DMS79 (cell line): ENCODE data around the gene NLGN2.

Source experiments
- DNase-seq: peaks from one replicate; lab custom pipeline; 2025; lab: John Stamatoyannopoulos, UW

Gene NLGN2

GRCh38 chr17:7437950-7438614, 30.4 kb downstream of the NLGN2 start:
- DNase-seq, result no peak

- no peak for DNase-seq
These were observed 31.2 kb downstream of the NLGN2 start for GRCh38 chr17:7438656-7439460.

GRCh38 chr17:7439462-7440112, 31.9 kb downstream of the NLGN2 start, which contains the start of gene FGF11:
Gene FGF11, plus strand, starts transcription at chr17:7439512. Its CDS starts 109 bp downstream, at chr17:7439621.
- no peak for DNase-seq

GRCh38 chr17:7440113-7440833, 32.6 kb downstream of the NLGN2 start:
- DNase-seq, result peak; percentile 67

GRCh38 chr17:7440834-7441195, 33.2 kb downstream of the NLGN2 start:
- no peak for DNase-seq

- DNase-seq, result no peak
These were observed 33.6 kb downstream of the NLGN2 start for GRCh38 chr17:7441266-7441665.

- DNase-seq, result no peak
These were observed 34.5 kb downstream of the NLGN2 start for GRCh38 chr17:7442142-7442541.

- no peak for DNase-seq
These were observed 36.1 kb downstream of the NLGN2 start for GRCh38 chr17:7443499-7444485.

- DNase-seq, result peak; percentile 12
These were observed 37.3 kb downstream of the NLGN2 start, which contains the start of gene CHRNB1 for GRCh38 chr17:7444682-7445618. Gene CHRNB1, plus strand, starts transcription at chr17:7445061. Its CDS starts 67 bp downstream, at chr17:7445128.

GRCh38 chr17:7445619-7445968, 37.9 kb downstream of the NLGN2 start:
- peak; percentile 39 for DNase-seq

- no peak for DNase-seq
These were observed 40.8 kb downstream of the NLGN2 start for GRCh38 chr17:7448461-7448860.

- no peak for DNase-seq
These were observed 52.4 kb downstream of the NLGN2 start for GRCh38 chr17:7459961-7460545.

- no peak for DNase-seq
These were observed 53.4 kb downstream of the NLGN2 start for GRCh38 chr17:7460850-7461660.

- DNase-seq, result no peak
These were observed 55.1 kb downstream of the NLGN2 start for GRCh38 chr17:7462474-7463371.

GRCh38 chr17:7463372-7463846, 55.8 kb downstream of the NLGN2 start:
- DNase-seq, result no peak

GRCh38 chr17:7464081-7464480, 56.4 kb downstream of the NLGN2 start:
- DNase-seq, result no peak

GRCh38 chr17:7465597-7466275, 58.1 kb downstream of the NLGN2 start:
- no peak for DNase-seq
